HCT116 (cell line): Measurements from ENCODE around the gene KRT12. TPM values are rescaled to one million over a fixed set of nuclear protein-coding genes. Genes with fewer than 3 reads are reported as not detected.

Experiments
- ATAC-seq: fragments of 200-7000 bp; cut with Tn5 transposase; 2 replicates; pipeline ENCODE4 v1.9.1; 2020; ENCODE audit warnings: mild to moderate bottlenecking, moderate library complexity
- BruUV-seq: library from RNA; stranded (reverse); fragments of 400-500 nt; replicated peaks from 2 replicates; lab custom pipeline; 2021; lab: Mats Ljungman, UMichigan
- CTCF ChIA-PET: fragments of 300-600 bp; sonication (Branson Sonifier 250); formaldehyde crosslinking; loops from one replicate; lab custom pipeline; 2021; ENCODE audit warnings: antibody characterized with exemption; lab: Charles Lee
- POLR2A ChIA-PET: fragments of 300-600, 350-600 bp; sonication (Branson Sonifier 250); formaldehyde crosslinking; loops from one replicate; lab custom pipeline; 2021; ENCODE audit warnings: antibody characterized with exemption; lab: Charles Lee
- RAD21 ChIA-PET, 2 experiments: fragments of 300-600 bp; sonication (Branson Sonifier 250); formaldehyde crosslinking; loops; one replicate each; lab custom pipeline; 2023; ENCODE audit warnings: low total read pairs in 2 of 2; ENCODE audit not compliant: uncharacterized antibody in 2 of 2, unreplicated experiment in 2 of 2, low non-redundant PET in 1 of 2; lab: Charles Lee
- DNase-seq: peaks from one replicate; pipeline ENCODE4 v3.0.0-alpha.2; 2010; ENCODE audit warnings: low read depth, low spot score
- H2AFZ ChIP-seq: fragments of 200-600 bp; shearing (Covaris generic), sonication (generic); 2 replicates; pipeline ENCODE4 v1.6.1; 2017; ENCODE audit warnings: low read depth, mixed run types, mixed read lengths, antibody characterized with exemption, low read length; ENCODE audit not compliant: poor library complexity, severe bottlenecking
- H3K27ac ChIP-seq: 2 replicates; pipeline ENCODE4 v1.5.1; 2012; ENCODE audit warnings: low read depth, low read length
- H3K27me3 ChIP-seq: fragments of 200-600 bp; sonication (generic); 2 replicates; pipeline ENCODE4 v1.6.1; 2016; ENCODE audit warnings: mixed run types, low read length, mixed read lengths; ENCODE audit not compliant: insufficient read depth
- H3K36me3 ChIP-seq, 2 experiments: fragments of 200-500 bp in 1 of 2; fragments of 200-600 bp in 1 of 2; sonication (Bioruptor generic) in 1 of 2; sonication (generic) in 1 of 2; 2 replicates each; pipeline versions ENCODE4 v1.5.1 to v1.6.1; 2014 to 2016; ENCODE audit warnings: low read length in 2 of 2, inconsistent platforms in 1 of 2, mixed read lengths in 1 of 2, mixed run types in 1 of 2; ENCODE audit not compliant: insufficient read depth in 2 of 2, control insufficient read depth in 1 of 2
- H3K4me1 ChIP-seq, 2 experiments: fragments of 200-600 bp in 1 of 2; sonication (generic) in 1 of 2; 2 replicates each; pipeline versions ENCODE4 v1.5.1 to v1.6.1; 2012 to 2017; ENCODE audit warnings: low read length in 2 of 2, inconsistent platforms in 1 of 2, mild to moderate bottlenecking in 1 of 2, mixed read lengths in 1 of 2, mixed run types in 1 of 2, moderate library complexity in 1 of 2; ENCODE audit not compliant: insufficient read depth in 2 of 2, control insufficient read depth in 1 of 2
- H3K4me2 ChIP-seq: fragments of 200-600 bp; sonication (generic); 2 replicates; pipeline ENCODE4 v1.6.1; 2017; ENCODE audit warnings: mixed run types, low read length, mixed read lengths
- H3K4me3 ChIP-seq, 2 experiments: fragments of 200-600 bp in 1 of 2; sonication (generic) in 1 of 2; replicated peaks in 1 of 2; 2 replicates each; pipeline ENCODE4 v1.5.1; 2011 to 2016; ENCODE audit warnings: low read length in 2 of 2, control low read depth in 1 of 2, low read depth in 1 of 2, mild to moderate bottlenecking in 1 of 2, mixed read lengths in 1 of 2, mixed run types in 1 of 2
- H3K79me2 ChIP-seq: fragments of 200-600 bp; sonication (generic); 2 replicates; pipeline ENCODE4 v1.6.1; 2017; ENCODE audit warnings: mild to moderate bottlenecking, mixed run types, low read length, moderate library complexity, mixed read lengths; ENCODE audit not compliant: insufficient read depth
- H3K9ac ChIP-seq: fragments of 200-600 bp; sonication (generic); 2 replicates; pipeline ENCODE4 v1.6.1; 2016; ENCODE audit warnings: low read length, mixed read lengths
- H3K9me2 ChIP-seq: fragments of 200-600 bp; sonication (generic), shearing (Covaris generic); 2 replicates; pipeline ENCODE4 v1.6.1; 2017; ENCODE audit warnings: mixed run types, mild to moderate bottlenecking, moderate library complexity; ENCODE audit not compliant: insufficient read depth
- H3K9me3 ChIP-seq, 2 experiments: fragments of 200-500 bp in 1 of 2; fragments of 200-600 bp in 1 of 2; sonication (Bioruptor generic) in 1 of 2; sonication (generic) in 1 of 2; 2 replicates each; pipeline ENCODE4 v1.6.1; 2014 to 2017; ENCODE audit warnings: low read length in 2 of 2, mixed read lengths in 2 of 2, inconsistent platforms in 1 of 2, low read depth in 1 of 2, mild to moderate bottlenecking in 1 of 2, mixed run types in 1 of 2, moderate library complexity in 1 of 2; ENCODE audit not compliant: control insufficient read depth in 1 of 2, insufficient read depth in 1 of 2
- H4K20me1 ChIP-seq: fragments of 200-600 bp; sonication (generic), shearing (Covaris generic); 2 replicates; pipeline ENCODE4 v1.6.1; 2017; ENCODE audit warnings: mixed run types, mild to moderate bottlenecking, moderate library complexity; ENCODE audit not compliant: insufficient read depth
- CBX3 ChIP-seq: IDR thresholded peaks from 2 replicates; pipeline ENCODE4 v1.6.1; 2012; ENCODE audit warnings: low read depth
- EGR1 ChIP-seq: IDR thresholded peaks from 2 replicates; pipeline ENCODE4 v1.6.1; 2012; ENCODE audit warnings: low read depth
- ELF1 ChIP-seq: IDR thresholded peaks from 2 replicates; pipeline ENCODE4 v1.6.1; 2012; ENCODE audit warnings: low read depth, borderline replicate concordance
- JUND ChIP-seq: IDR thresholded peaks from 2 replicates; pipeline ENCODE4 v1.6.1; 2012
- POLR2A ChIP-seq: IDR thresholded peaks from 2 replicates; pipeline ENCODE4 v1.7.0; 2011; ENCODE audit warnings: borderline replicate concordance; ENCODE audit not compliant: insufficient read depth, insufficient read length; ENCODE audit errors: extremely low read depth
- POLR2AphosphoS5 ChIP-seq: IDR thresholded peaks from 2 replicates; pipeline ENCODE4 v1.6.1; 2011; ENCODE audit warnings: mild to moderate bottlenecking, low read depth, low read length, moderate library complexity
- RAD21 ChIP-seq: IDR thresholded peaks from 2 replicates; pipeline ENCODE4 v1.6.1; 2012; ENCODE audit warnings: low read depth, mild to moderate bottlenecking
- REST ChIP-seq: IDR thresholded peaks from 2 replicates; pipeline ENCODE4 v1.6.1; 2012; ENCODE audit warnings: low read depth
- SIN3A ChIP-seq: IDR thresholded peaks from 2 replicates; pipeline ENCODE4 v1.6.1; 2012; ENCODE audit warnings: low read depth
- ZFX ChIP-seq: fragments of 450-650 bp; IDR thresholded peaks from 2 replicates; pipeline ENCODE4 v1.6.1; 2017
- ZNF274 ChIP-seq: fragments of 200-500 bp; sonication (Bioruptor generic); IDR thresholded peaks from 2 replicates; pipeline ENCODE4 v1.6.1; 2014; ENCODE audit warnings: mild to moderate bottlenecking, low read depth, low read length, inconsistent platforms
- intact Hi-C: fragments of 100-400 bp; cut with micrococcal nuclease; formaldehyde crosslinking; loops from 2 replicates; pipeline ENCODE4 v1.10.0; 2022
- total RNA-seq: library from RNA; stranded (reverse); gene quantifications from one replicate; pipeline ENCODE4 v1.2.1, GENCODE V29; 2021; ENCODE audit not compliant: unreplicated experiment
- TF ChIP-seq, protein P1 (sequence below): IDR thresholded peaks from 2 replicates; pipeline ENCODE4 v1.6.1; 2011; ENCODE audit warnings: mild to moderate bottlenecking, low read length, moderate library complexity; ENCODE audit not compliant: insufficient replicate concordance; ENCODE audit errors: extremely low read depth
- TF ChIP-seq, protein P2 (sequence below): IDR thresholded peaks from 2 replicates; pipeline ENCODE4 v1.6.1; 2012

KRT12 gene
- total RNA-seq, 1 experiment from 2014 or later = not detected

- peak overlapping the region; percentile 90 for H3K27ac ChIP-seq
- peak; percentile 37 for ATAC-seq
- H3K9ac ChIP-seq = peak overlapping the region; percentile 52
These were observed 48.8 kb upstream of the KRT12 start for GRCh38 chr17:40915721-40916256.

GRCh38 chr17:40915199-40915661 lies 48.2 kb upstream of the KRT12 start:
- Histone ChIP-seq H3K9me3 (no peaks in the 10 kb centered on the region), H2AFZ (no peak overlapping the region), H3K9ac (peak overlapping the region; percentile 52), H3K9me2 (no peaks in the 10 kb centered on the region), H3K4me2 (peak overlapping the region; percentile 50), H3K27me3 (no peaks in the 10 kb centered on the region), H3K79me2 (no peaks in the 10 kb centered on the region), H3K4me1 (peaks cover 50 to 65% of the 10 kb centered on the region in 2 experiments), H3K27ac (peak overlapping the region; percentile 90), H3K4me3 (no peak overlapping the region), H4K20me1 (no peaks in the 10 kb centered on the region), H3K36me3 (no peaks in the 10 kb centered on the region; a peak in 1 of 4 replicates)
- RAD21 ChIA-PET = no interaction called here
- intact Hi-C loops = loop anchor here (2.0 kb wide), 1 partner anchor 42 kb away; no protein-coding TSS in a partner anchor
- DNase-seq (peak; percentile 92), ATAC-seq (peak; percentile 83)
- POLR2A ChIA-PET = interaction anchor here (1.1 to 1.7 kb wide), 2 partner anchors 42 to 615 kb away, joined by 3 read pairs; no protein-coding TSS in a partner anchor
- no TSS peak for BruUV-seq
- CTCF ChIA-PET = no interaction called here
- TF ChIP-seq CBX3 (peak; percentile 94), EGR1 (0 out of 2 replicates have a peak, but pooled peaks have one; percentile 35), POLR2AphosphoS5 (peak; percentile 46; the same call in 1 of the 2 replicates), REST (no peak), ZFX (no peak), RAD21 (peak; percentile 46), JUND (peak; percentile 97), SIN3A (no peak; the same call in 1 of the 2 replicates), ZNF274 (no peak)
- TF ChIP-seq, protein P1, sequence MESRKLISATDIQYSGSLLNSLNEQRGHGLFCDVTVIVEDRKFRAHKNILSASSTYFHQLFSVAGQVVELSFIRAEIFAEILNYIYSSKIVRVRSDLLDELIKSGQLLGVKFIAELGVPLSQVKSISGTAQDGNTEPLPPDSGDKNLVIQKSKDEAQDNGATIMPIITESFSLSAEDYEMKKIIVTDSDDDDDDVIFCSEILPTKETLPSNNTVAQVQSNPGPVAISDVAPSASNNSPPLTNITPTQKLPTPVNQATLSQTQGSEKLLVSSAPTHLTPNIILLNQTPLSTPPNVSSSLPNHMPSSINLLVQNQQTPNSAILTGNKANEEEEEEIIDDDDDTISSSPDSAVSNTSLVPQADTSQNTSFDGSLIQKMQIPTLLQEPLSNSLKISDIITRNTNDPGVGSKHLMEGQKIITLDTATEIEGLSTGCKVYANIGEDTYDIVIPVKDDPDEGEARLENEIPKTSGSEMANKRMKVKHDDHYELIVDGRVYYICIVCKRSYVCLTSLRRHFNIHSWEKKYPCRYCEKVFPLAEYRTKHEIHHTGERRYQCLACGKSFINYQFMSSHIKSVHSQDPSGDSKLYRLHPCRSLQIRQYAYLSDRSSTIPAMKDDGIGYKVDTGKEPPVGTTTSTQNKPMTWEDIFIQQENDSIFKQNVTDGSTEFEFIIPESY = no peak

More at GRCh38 chr17:40915721-40916256, 48.8 kb upstream of the KRT12 start:
- DNase-seq = no peak
- H3K9me2 ChIP-seq = no peaks in the 10 kb centered on the region
- CTCF ChIA-PET = interaction anchor here (1.6 kb wide), 1 partner anchor 407 kb away, joined by 4 read pairs; no protein-coding TSS in a partner anchor
- H3K4me3 ChIP-seq = no peak overlapping the region
- H3K79me2 ChIP-seq = no peaks in the 10 kb centered on the region
- no peaks in the 10 kb centered on the region for H3K27me3 ChIP-seq
- H4K20me1 ChIP-seq = no peaks in the 10 kb centered on the region
- TSS peak; percentile 83 for BruUV-seq
- no peak overlapping the region for H2AFZ ChIP-seq
- POLR2A ChIA-PET = interaction anchor here (1.1 to 1.4 kb wide), 2 partner anchors 37 to 42 kb away, joined by 3 read pairs; no protein-coding TSS in a partner anchor
- RAD21 ChIA-PET = no interaction called here
- no peaks in the 10 kb centered on the region; a peak in 1 of 4 replicates for H3K36me3 ChIP-seq
- intact Hi-C loops = loop anchor here (2.0 kb wide), 1 partner anchor 41 kb away; no protein-coding TSS in a partner anchor
- no peaks in the 10 kb centered on the region for H3K9me3 ChIP-seq
- TF ChIP-seq, protein P2, sequence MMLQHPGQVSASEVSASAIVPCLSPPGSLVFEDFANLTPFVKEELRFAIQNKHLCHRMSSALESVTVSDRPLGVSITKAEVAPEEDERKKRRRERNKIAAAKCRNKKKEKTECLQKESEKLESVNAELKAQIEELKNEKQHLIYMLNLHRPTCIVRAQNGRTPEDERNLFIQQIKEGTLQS = no peak
- TF ChIP-seq EGR1 = no peak
- TF ChIP-seq POLR2A = peak; percentile 15
- TF ChIP-seq ELF1 = no peak; the same call in 1 of the 2 replicates
- TF ChIP-seq, all 23 proteins: peak for 1
- H3K4me1 ChIP-seq = peaks cover 45 to 65% of the 10 kb centered on the region in 2 experiments
- peak overlapping the region; percentile 50 for H3K4me2 ChIP-seq
